OCI-LY3 (cell line): ENCODE measurements around the gene GTSF1L.

ENCODE experiments used
- H2AFZ ChIP-seq: fragments of 200-600, 300-600 bp; shearing (Covaris generic); 2 replicates; pipeline ENCODE4 v1.6.0; 2014; ENCODE audit warnings: antibody characterized with exemption, low read depth, low read length
- H3K27ac ChIP-seq: fragments of 200-600, 300-600 bp; sonication (generic); 2 replicates; pipeline ENCODE4 v1.5.1; 2014; ENCODE audit warnings: mild to moderate bottlenecking, low read length, moderate library complexity, mixed read lengths
- H3K27me3 ChIP-seq: fragments of 200-600, 300-600 bp; sonication (generic); 2 replicates; pipeline ENCODE4 v1.6.1; 2014; ENCODE audit warnings: low read depth, low read length, mixed read lengths
- H3K36me3 ChIP-seq: fragments of 200-600, 300-600 bp; sonication (generic); replicated peaks from 2 replicates; pipeline ENCODE3; 2014; ENCODE audit warnings: low read depth, low read length, mixed read lengths
- H3K4me1 ChIP-seq: fragments of 300-600, 200-600 bp; sonication (generic); 2 replicates; pipeline ENCODE4 v1.6.1; 2014; ENCODE audit warnings: low read length, mixed read lengths
- H3K4me2 ChIP-seq: fragments of 200-600, 300-600 bp; sonication (generic); 2 replicates; pipeline ENCODE4 v1.6.1; 2014; ENCODE audit warnings: low read length, mixed read lengths
- H3K4me3 ChIP-seq: fragments of 300-600, 200-600 bp; sonication (generic); 2 replicates; pipeline ENCODE4 v1.5.1; 2014; ENCODE audit warnings: antibody characterized with exemption, mild to moderate bottlenecking, low read length, moderate library complexity
- H3K79me2 ChIP-seq: fragments of 300-600, 200-600 bp; shearing (Covaris generic); 2 replicates; pipeline ENCODE4 v1.6.1; 2014; ENCODE audit warnings: mild to moderate bottlenecking, low read length, mixed read lengths
- H3K9ac ChIP-seq: fragments of 300-600, 200-600 bp; shearing (Covaris generic); 2 replicates; pipeline ENCODE4 v1.6.0; 2014; ENCODE audit warnings: mild to moderate bottlenecking, low read length, moderate library complexity
- H3K9me3 ChIP-seq: fragments of 200-600, 300-600 bp; shearing (Covaris generic); 2 replicates; pipeline ENCODE4 v1.6.1; 2014; ENCODE audit warnings: low read length, mixed read lengths; ENCODE audit not compliant: insufficient read depth
- H4K20me1 ChIP-seq: fragments of 200-600, 300-600 bp; sonication (generic); 2 replicates; pipeline ENCODE4 v1.6.1; 2016; ENCODE audit warnings: low read length, mixed read lengths; ENCODE audit not compliant: insufficient read depth
- EZH2phosphoT487 ChIP-seq: fragments of 200-600 bp; shearing (Covaris generic); IDR thresholded peaks from 2 replicates; pipeline ENCODE4 v1.6.1; 2018; ENCODE audit warnings: antibody characterized with exemption, mixed run types, low read depth
- TF ChIP-seq, protein P1 (sequence below): fragments of 200-600, 300-600 bp; sonication (generic); IDR thresholded peaks from 2 replicates; pipeline ENCODE4 v1.5.1; 2014; ENCODE audit warnings: antibody characterized with exemption, low read length, low read depth

Gene GTSF1L

DNA sequence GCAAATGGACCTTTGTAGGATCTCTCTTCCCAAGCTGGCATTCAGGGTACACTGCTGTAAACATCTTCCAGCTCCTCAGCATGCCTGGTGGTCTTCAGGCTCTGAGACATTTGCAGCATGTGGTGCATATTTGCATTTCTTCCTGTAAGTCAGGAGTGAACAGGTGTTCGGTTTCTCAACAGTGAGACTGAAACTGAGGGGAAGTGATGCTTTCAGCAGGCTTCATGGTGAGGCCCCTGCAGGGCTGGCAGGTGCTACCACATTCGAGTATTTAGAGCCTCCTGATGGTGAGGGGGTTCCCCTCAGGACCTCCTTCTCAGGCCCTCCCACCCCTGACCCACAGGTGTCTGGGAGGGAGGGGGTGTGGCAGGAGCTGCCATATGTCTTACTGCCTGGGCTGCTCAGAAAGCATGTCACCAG lies 44.8 kb downstream of the GTSF1L start:
- peak overlapping the region; percentile 94 for H3K27ac ChIP-seq

GRCh38 chr20:43681468-43681942 lies 45.3 kb downstream of the GTSF1L start:
- H3K27me3 ChIP-seq, result no peaks in the 10 kb centered on the region
- H3K4me3 ChIP-seq, result peak overlapping the region; percentile 56
- no peak overlapping the region for H2AFZ ChIP-seq
- peaks cover 67% of the 10 kb centered on the region for H3K4me1 ChIP-seq
- peak overlapping the region; percentile 84 for H3K9ac ChIP-seq
- peaks cover 49% of the 10 kb centered on the region for H3K36me3 ChIP-seq
- H3K79me2 ChIP-seq, result peaks cover 82% of the 10 kb centered on the region
- peak overlapping the region; percentile 94 for H3K27ac ChIP-seq
- peaks cover 14% of the 10 kb centered on the region for H4K20me1 ChIP-seq
- TF ChIP-seq EZH2phosphoT487, result no peak
- TF ChIP-seq, protein P1, sequence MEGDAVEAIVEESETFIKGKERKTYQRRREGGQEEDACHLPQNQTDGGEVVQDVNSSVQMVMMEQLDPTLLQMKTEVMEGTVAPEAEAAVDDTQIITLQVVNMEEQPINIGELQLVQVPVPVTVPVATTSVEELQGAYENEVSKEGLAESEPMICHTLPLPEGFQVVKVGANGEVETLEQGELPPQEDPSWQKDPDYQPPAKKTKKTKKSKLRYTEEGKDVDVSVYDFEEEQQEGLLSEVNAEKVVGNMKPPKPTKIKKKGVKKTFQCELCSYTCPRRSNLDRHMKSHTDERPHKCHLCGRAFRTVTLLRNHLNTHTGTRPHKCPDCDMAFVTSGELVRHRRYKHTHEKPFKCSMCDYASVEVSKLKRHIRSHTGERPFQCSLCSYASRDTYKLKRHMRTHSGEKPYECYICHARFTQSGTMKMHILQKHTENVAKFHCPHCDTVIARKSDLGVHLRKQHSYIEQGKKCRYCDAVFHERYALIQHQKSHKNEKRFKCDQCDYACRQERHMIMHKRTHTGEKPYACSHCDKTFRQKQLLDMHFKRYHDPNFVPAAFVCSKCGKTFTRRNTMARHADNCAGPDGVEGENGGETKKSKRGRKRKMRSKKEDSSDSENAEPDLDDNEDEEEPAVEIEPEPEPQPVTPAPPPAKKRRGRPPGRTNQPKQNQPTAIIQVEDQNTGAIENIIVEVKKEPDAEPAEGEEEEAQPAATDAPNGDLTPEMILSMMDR, result peak; percentile 41
- peak overlapping the region; percentile 81 for H3K4me2 ChIP-seq
- no peaks in the 10 kb centered on the region for H3K9me3 ChIP-seq

More for the DNA sequence above, 44.8 kb downstream of the GTSF1L start:
- H4K20me1 ChIP-seq, result peaks cover 9% of the 10 kb centered on the region; the same call in 1 of the 2 replicates
- peak overlapping the region; percentile 81 for H3K4me2 ChIP-seq
- H3K27me3 ChIP-seq, result no peaks in the 10 kb centered on the region
- H3K4me3 ChIP-seq, result peak overlapping the region; percentile 56
- H3K79me2 ChIP-seq, result peaks cover 82% of the 10 kb centered on the region
- H3K4me1 ChIP-seq, result peaks cover 72% of the 10 kb centered on the region
- TF ChIP-seq, protein P1, result no peak
- H3K9ac ChIP-seq, result peak overlapping the region; percentile 84
- H3K9me3 ChIP-seq, result no peaks in the 10 kb centered on the region
- no peak overlapping the region for H2AFZ ChIP-seq
- peaks cover 49% of the 10 kb centered on the region for H3K36me3 ChIP-seq

DNA sequence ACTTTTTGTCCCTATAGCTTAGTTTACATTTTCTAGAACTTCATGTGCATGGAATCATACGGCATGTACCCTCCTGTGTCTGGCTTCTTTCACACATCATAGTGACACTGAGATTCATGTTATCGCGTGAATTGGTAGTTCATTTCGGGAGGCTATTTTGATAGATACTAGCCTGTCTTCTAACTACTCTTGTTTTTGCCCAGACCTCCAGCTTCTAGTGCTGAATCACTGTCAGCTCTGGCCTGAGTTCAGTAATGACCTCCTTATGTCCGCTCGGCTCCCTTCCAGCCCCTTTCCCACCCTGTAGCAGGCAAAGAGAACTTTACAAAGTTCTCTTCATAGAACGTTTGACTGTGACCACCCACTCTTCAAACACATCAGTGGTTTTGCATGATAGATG lies 45.8 kb downstream of the GTSF1L start:
- peak overlapping the region; percentile 56 for H3K4me3 ChIP-seq
- H3K27ac ChIP-seq, result peak overlapping the region; percentile 94
- H4K20me1 ChIP-seq, result peaks cover 18% of the 10 kb centered on the region
- no peak for TF ChIP-seq EZH2phosphoT487
- TF ChIP-seq, protein P1, result no peak
- H3K4me1 ChIP-seq, result peaks cover 64% of the 10 kb centered on the region
- H3K36me3 ChIP-seq, result peaks cover 49% of the 10 kb centered on the region
- H3K9ac ChIP-seq, result peak overlapping the region; percentile 84
- H2AFZ ChIP-seq, result no peak overlapping the region
- peak overlapping the region; percentile 81 for H3K4me2 ChIP-seq
- no peaks in the 10 kb centered on the region for H3K9me3 ChIP-seq
- H3K27me3 ChIP-seq, result no peaks in the 10 kb centered on the region
- H3K79me2 ChIP-seq, result peaks cover 82% of the 10 kb centered on the region

DNA sequence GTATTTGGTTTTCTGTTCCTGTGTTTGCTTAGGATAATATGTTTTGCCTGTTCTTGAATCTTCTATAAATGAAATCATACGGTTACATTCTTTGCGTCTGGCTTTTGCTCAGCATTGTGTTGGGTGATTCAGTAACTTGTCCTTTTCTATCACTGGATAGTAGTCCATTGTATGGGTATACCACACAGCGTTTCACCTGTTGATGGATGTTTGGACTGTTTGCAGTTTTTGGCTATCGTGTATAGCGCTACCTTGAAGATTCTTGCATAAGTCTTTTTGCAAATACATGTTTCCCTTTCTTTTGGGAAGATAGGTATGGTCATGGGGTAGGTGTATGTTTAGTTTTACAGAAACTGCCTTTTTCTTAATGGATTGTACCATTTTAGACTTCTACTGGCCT lies 50.4 kb downstream of the GTSF1L start:
- TF ChIP-seq, protein P1, result no peak
- TF ChIP-seq EZH2phosphoT487, result no peak
- Histone ChIP-seq H3K9me3 (no peaks in the 10 kb centered on the region), H3K9ac (no peak overlapping the region), H3K4me3 (no peak overlapping the region), H3K36me3 (peaks cover 59% of the 10 kb centered on the region), H3K4me2 (no peak overlapping the region), H3K4me1 (peaks cover 29% of the 10 kb centered on the region), H3K27me3 (no peaks in the 10 kb centered on the region), H4K20me1 (peaks cover 23% of the 10 kb centered on the region), H2AFZ (no peak overlapping the region), H3K79me2 (peaks cover 95% of the 10 kb centered on the region), H3K27ac (no peak overlapping the region)
